GM21529 (cell line): ENCODE results near the gene RHOBTB1.
A peak's percentile ranks its signal among the peaks of the same experiment; 100 is the strongest.

Source experiments
- ATAC-seq: cut with Tn5 transposase; IDR thresholded peaks from one replicate; pipeline ENCODE4 v1.9.1; 2021; ENCODE audit not compliant: unreplicated experiment

The RHOBTB1 gene

DNA sequence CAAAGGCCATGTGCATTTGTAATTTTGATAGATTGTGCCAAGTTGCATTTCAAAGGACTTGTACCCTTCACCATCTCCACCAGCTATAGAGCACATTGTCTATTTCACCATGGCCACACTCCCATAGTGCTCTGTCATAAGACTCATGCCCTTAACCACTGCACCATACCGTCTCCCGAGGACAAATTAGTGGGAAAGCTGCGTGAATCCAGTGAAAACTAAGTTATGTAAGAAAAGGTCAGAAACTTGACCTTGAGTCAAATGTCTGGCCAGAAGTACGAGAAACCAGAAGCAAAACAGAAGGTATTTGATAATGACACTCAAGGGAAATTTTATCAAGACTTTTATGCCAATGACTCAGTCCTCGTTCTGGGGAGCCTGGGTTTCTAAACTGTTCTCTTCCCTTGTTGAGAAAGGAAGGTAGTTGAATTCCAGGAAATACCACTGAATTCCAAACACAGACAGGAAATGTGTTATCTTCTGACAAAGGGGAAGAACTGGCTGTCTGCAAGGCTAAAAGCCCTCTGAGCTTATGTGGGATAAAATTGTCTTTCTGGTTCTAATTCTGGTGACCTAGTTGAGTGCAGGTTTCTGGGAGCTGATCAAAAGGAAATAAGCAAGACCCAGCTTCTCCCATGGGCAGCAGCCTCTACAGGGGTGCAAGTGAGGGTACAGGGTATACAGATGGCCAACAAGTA is 116.0 kb downstream of the RHOBTB1 start:
- no peak for ATAC-seq

DNA sequence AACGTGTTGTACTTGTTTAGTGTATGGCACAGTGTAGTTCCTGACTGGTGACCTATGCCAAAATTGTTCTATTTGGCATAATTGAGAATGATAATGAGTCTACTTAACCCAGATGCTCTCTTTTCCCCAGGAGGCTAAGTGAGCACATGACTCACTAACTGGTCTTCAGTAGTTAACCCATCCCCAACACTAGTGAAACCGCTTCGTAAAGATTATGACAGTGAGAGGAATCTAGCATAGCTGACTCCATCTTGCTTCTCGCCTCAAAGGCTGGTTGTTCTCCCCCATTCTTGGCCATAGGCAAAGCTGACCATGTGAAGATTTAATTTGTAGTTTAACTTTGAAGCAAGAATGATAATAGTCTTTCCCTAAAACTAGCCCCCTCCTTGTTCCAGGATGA is 118.5 kb downstream of the RHOBTB1 start:
- ATAC-seq = no peak

DNA sequence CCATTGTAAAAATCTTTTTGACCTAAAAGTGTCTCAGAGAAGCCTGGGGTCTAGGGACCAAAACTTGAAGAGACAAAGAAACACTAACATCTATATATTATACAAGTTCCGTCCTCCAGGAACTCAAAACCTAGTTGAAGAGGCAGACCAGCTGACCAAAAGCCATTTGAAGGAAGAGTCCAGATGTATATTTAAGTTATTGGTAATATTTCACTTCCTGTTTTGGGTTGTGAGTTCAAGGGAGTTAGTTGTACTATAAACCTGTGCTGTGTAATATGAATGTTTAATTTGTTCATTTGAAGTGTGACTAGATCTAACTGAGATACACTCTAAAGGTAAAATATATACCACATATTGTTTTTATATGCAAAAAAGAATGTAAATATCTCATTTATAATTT is 120.7 kb downstream of the RHOBTB1 start:
- no peak for ATAC-seq

DNA sequence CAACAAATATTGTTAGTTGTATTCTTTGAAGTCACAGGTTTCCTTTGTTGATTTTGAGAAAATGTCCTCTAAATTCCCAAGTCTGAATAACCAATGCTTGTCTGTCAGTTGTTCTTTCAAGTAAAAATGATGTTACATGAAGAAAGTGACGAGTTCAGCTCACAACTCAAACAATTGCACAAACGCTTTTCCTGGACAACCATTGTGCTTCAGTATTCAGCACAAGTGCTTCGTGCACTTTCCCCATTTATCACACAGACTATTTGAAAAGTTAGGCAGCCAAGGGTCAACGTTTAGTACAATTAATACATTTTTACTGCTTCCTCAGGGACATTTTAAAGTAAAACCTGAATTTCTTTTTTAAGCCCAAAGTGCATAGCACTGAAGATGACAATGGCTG is 121.2 kb downstream of the RHOBTB1 start:
- ATAC-seq = no peak

DNA sequence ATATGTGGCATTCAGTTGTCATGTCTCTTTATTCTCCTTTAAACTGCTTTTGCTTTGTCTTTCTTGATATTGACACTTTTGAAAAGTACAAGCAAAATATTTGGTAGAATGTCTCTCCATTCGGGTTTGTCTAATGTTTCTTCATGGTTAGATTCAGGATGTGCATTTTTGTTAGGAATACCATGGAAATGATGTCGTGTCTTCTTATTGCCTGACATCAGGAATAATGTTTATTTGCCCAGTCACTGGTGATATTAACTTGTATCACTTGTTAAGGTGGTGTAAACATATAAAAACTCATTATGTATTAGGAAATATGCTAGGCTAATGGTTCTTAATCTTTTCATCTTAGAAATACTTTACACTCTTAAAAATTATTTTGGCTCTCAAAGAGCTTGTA is 122.3 kb downstream of the RHOBTB1 start:
- ATAC-seq = no peak

DNA sequence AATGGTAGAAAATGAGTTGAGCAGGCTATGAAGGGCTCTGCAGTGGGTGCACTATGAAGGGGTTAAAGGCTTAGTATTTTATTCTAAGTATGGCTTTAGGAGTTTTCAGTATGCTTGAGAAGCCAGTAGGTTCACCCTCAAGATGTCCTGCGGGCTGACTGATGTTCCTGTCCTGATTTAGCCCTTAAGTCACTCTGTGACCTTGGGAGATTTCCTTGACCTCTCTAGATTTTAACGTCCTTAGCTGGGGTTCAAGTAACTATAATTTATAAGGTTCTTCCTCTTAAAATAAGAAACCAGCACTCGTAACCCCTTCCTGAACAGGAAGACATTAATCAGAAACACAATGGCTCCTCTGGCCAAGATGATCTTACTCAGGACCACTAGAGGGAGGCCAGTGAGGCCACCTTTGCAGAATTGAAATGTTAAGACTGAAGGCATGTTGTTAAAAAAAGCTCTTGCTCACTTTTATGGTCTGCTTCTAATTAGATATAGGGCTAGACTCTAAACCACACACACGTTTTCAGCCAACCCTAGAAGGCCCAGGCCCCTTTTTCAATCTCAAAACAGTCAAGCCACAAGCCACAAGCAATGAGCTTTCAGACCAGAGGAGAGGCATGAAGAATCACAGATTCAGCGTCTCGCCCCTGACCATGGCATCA is 123.8 kb downstream of the RHOBTB1 start:
- peak; percentile 62 for ATAC-seq
